Upper lobe of left lung (tissue), 6 donors: ENCODE measurements around the gene CREBL2. TPM values are rescaled to one million over a fixed set of nuclear protein-coding genes. Genes with fewer than 3 reads are reported as not detected.

Experiments
- ATAC-seq, 2 donors: fragments of 200-7000 bp; cut with Tn5 transposase; one replicate each; pipeline ENCODE4 v1.9.1; 2022; ENCODE audit warnings: mild to moderate bottlenecking in 2 of 2, moderate library complexity in 2 of 2; ENCODE audit not compliant: low FRiP score in 2 of 2
- DNase-seq, 2 donors: peaks; one replicate each; pipeline ENCODE4 v3.0.0-alpha.2; 2019 to 2020
- H3K27ac ChIP-seq, 4 donors: fragments of 200-600 bp; sonication (generic); one replicate each; pipeline ENCODE4 v1.5.1; 2016 to 2019
- H3K27me3 ChIP-seq, 4 donors: fragments of 200-600 bp; sonication (generic); one replicate each; pipeline ENCODE4 v1.5.1; 2017 to 2019
- H3K36me3 ChIP-seq, 4 donors: fragments of 200-600 bp; sonication (generic); one replicate each; pipeline ENCODE4 v1.5.1; 2016 to 2019
- H3K4me1 ChIP-seq, 4 donors: fragments of 200-600 bp; sonication (generic); one replicate each; pipeline ENCODE4 v1.5.1; 2018 to 2019
- H3K4me3 ChIP-seq, 4 donors: fragments of 200-600 bp; sonication (generic); one replicate each; pipeline ENCODE4 v1.5.1; 2017 to 2019; ENCODE audit warnings: mild to moderate bottlenecking in 2 of 4, moderate library complexity in 1 of 4
- H3K9me3 ChIP-seq, 4 donors: fragments of 200-600 bp; sonication (generic); one replicate each; pipeline ENCODE4 v1.5.1; 2018 to 2019
- CTCF ChIP-seq, 6 experiments: fragments of 450-650 bp in 4 of 6; fragments of 200-600 bp in 2 of 6; sonication (generic) in 2 of 6; IDR thresholded peaks; one replicate each; pipeline ENCODE4 v1.5.1; 2016 to 2019; ENCODE audit warnings: antibody characterized with exemption in 6 of 6
- EP300 ChIP-seq, 4 donors: sonication (generic); formaldehyde crosslinking; IDR thresholded peaks; one replicate each; pipeline ENCODE4 v1.5.1; 2017; ENCODE audit warnings: antibody characterized with exemption in 4 of 4, control low read depth in 2 of 4
- POLR2A ChIP-seq, 4 donors: fragments of 450-650 bp; IDR thresholded peaks; one replicate each; pipeline ENCODE4 v1.5.1; 2016 to 2017; ENCODE audit warnings: antibody characterized with exemption in 4 of 4, mild to moderate bottlenecking in 2 of 4
- POLR2AphosphoS5 ChIP-seq, 2 donors: sonication (generic); formaldehyde crosslinking; IDR thresholded peaks; one replicate each; pipeline ENCODE4 v1.5.1; 2017; ENCODE audit warnings: antibody characterized with exemption in 2 of 2
- WGBS, 2 donors: methylation state at CpG; one replicate each; pipeline ENCODE4 v1.1.5; 2017 to 2018; 5-methylcytosine and 5-hydroxymethylcytosine counted together
- total RNA-seq, 6 donors: library from RNA; depleted of rRNA in 4 of 6; stranded (reverse); fragments of >200 nt in 4 of 6; gene quantifications; one replicate each; pipeline versions ENCODE4 v1.1.0 to v1.2.1, GENCODE V29; 2016 to 2021
- donor health status: DM: no; HTN: no; CAD: no; lungs with moderate emphysema.
- donor health status: DM: no; HTN: yes; CAD: no; lungs with severe emphysema.

Gene CREBL2
- total RNA-seq, 6 donors from 2014 or later: 40.1 to 74.2 (median 48.2) TPM

GRCh38 chr12:12681061-12681765 lies 69.5 kb downstream of the CREBL2 start:
- H3K27ac ChIP-seq: no peak overlapping the region
- TF ChIP-seq POLR2AphosphoS5 (IDR thresholded peaks at IDR 0.05) (no peak), POLR2A (IDR thresholded peaks at IDR 0.05) (no peak), EP300 (IDR thresholded peaks at IDR 0.05) (no peak), CTCF (IDR thresholded peaks at IDR 0.05) (no peak)
- H3K36me3 ChIP-seq: no peaks in the 10 kb centered on the region
- peaks cover 0 to 6% (median 3%) of the 10 kb centered on the region in 4 donors for H3K4me1 ChIP-seq
- H3K27me3 ChIP-seq: no peaks in the 10 kb centered on the region
- H3K9me3 ChIP-seq: no peaks in the 10 kb centered on the region
- no peak for ATAC-seq
- 93 to 95% methylated on average over 5 of the region's 5 CpGs for WGBS, 2 donors
- no peak overlapping the region for H3K4me3 ChIP-seq
- no peak for DNase-seq

- no peak for TF ChIP-seq EP300 (IDR thresholded peaks at IDR 0.05)
- TF ChIP-seq CTCF (IDR thresholded peaks at IDR 0.05): no peak
- TF ChIP-seq POLR2AphosphoS5 (IDR thresholded peaks at IDR 0.05): no peak
- TF ChIP-seq POLR2A (IDR thresholded peaks at IDR 0.05): no peak
- no peak overlapping the region for H3K27ac ChIP-seq
- no peaks in the 10 kb centered on the region for H3K27me3 ChIP-seq
- no peaks in the 10 kb centered on the region for H3K36me3 ChIP-seq
- no peak for DNase-seq
- H3K9me3 ChIP-seq: no peaks in the 10 kb centered on the region
- peaks cover 0 to 6% (median 3%) of the 10 kb centered on the region in 4 donors for H3K4me1 ChIP-seq
- no peak for ATAC-seq
- no peak overlapping the region for H3K4me3 ChIP-seq
These were observed 70.6 kb downstream of the CREBL2 start for GRCh38 chr12:12682284-12682683.

- ATAC-seq (no peak), DNase-seq (no peak)
- Histone ChIP-seq H3K27me3 (no peaks in the 10 kb centered on the region), H3K36me3 (no peaks in the 10 kb centered on the region), H3K27ac (no peak overlapping the region), H3K9me3 (no peaks in the 10 kb centered on the region), H3K4me3 (no peak overlapping the region), H3K4me1 (peaks cover 0 to 6% (median 3%) of the 10 kb centered on the region in 4 donors)
- no peak for TF ChIP-seq CTCF (IDR thresholded peaks at IDR 0.05)
- no peak for TF ChIP-seq POLR2A (IDR thresholded peaks at IDR 0.05)
- no peak for TF ChIP-seq POLR2AphosphoS5 (IDR thresholded peaks at IDR 0.05)
- TF ChIP-seq EP300 (IDR thresholded peaks at IDR 0.05): no peak
- 88 to 93% methylated on average over 4 of the region's 4 CpGs for WGBS, 2 donors
These were observed 71.5 kb downstream of the CREBL2 start for GRCh38 chr12:12683136-12683697.

- DNase-seq (no peak), ATAC-seq (no peak)
- no peaks in the 10 kb centered on the region for H3K9me3 ChIP-seq
- no peaks in the 10 kb centered on the region for H3K27me3 ChIP-seq
- TF ChIP-seq EP300 (IDR thresholded peaks at IDR 0.05): no peak
- no peak for TF ChIP-seq POLR2A (IDR thresholded peaks at IDR 0.05)
- TF ChIP-seq POLR2AphosphoS5 (IDR thresholded peaks at IDR 0.05): no peak
- TF ChIP-seq CTCF (IDR thresholded peaks at IDR 0.05): no peak
- no peaks in the 10 kb centered on the region for H3K36me3 ChIP-seq
- H3K27ac ChIP-seq: no peak overlapping the region
- no peak overlapping the region for H3K4me3 ChIP-seq
- H3K4me1 ChIP-seq: peaks cover 0 to 6% (median 3%) of the 10 kb centered on the region in 4 donors
- WGBS, 2 donors: 69 to 79% methylated on average over 3 of the region's 3 CpGs
These were observed 72.0 kb downstream of the CREBL2 start for GRCh38 chr12:12683725-12684124.
